ENCODE measurements around the gene SIK1.
"Not testable (repeated sequence)": the region's sequence is repeated elsewhere in the genome, so short reads cannot be mapped to it uniquely, and the experiment has no call there.

DNA sequence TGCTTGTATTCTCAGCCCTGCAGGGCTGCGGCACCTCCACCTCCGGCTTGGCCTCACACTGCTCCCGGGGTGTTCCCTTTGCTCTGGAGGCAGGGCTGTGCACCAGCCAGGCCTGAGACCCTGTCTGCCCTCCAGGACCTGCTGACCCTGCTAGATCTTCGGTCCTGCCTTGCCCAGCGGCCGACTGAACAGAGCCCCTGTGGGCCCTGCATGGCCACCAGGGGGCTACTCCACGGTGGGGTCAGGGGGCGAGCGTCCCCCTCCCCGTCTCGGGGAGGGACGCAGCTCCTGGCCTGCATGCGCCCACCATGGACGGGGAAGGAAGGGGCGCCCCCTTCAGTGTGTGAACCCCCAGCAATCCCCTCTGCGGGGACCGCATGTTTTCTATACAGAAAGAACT lies 36.0 kb upstream of the SIK1 start:
- TF ChIP-seq POLR2A (IDR thresholded peaks at IDR 0.05; ENCODE audit: low read length); GATA1 (IDR thresholded peaks at IDR 0.05; ENCODE audit: low read depth, low read length): not testable (repeated sequence)

Measured in erythroblast (primary cell).